ENCODE results near the gene CCDC33.

The CCDC33 gene

GRCh38 chr15:74384881-74385643, 148.9 kb downstream of the CCDC33 start:
- no peak for DNase-seq

GRCh38 chr15:74385733-74386132, 149.6 kb downstream of the CCDC33 start:
- no peak for DNase-seq
